ENCODE measurements around the gene ITSN2.

GRCh38 chr2:24241528-24241927 lies 118.8 kb downstream of the ITSN2 start:
- no peak for TF ChIP-seq CTCF (IDR thresholded peaks at IDR 0.05)
- no peak for TF ChIP-seq POLR2A (IDR thresholded peaks at IDR 0.05)
